Skeletal muscle cell (primary cell): ENCODE data around the gene LDHAL6B.
"Not testable (repeated sequence)": the region's sequence is repeated elsewhere in the genome, so short reads cannot be mapped to it uniquely, and the experiment has no call there.

Experiments used
- DNase-seq: peaks from one replicate; pipeline ENCODE4 v3.0.0-alpha.2; 2010; ENCODE audit warnings: low read depth
- H3K4me3 ChIP-seq: 2 replicates; pipeline ENCODE4 v1.5.1; 2011; ENCODE audit warnings: low read depth, mild to moderate bottlenecking, control low read depth, low read length, moderate library complexity

The LDHAL6B gene

GRCh38 chr15:59206623-59207183, at the start of gene LDHAL6B:
LDHAL6B (plus strand) TSS chr15:59206843; CDS start chr15:59206941, 98 bp downstream.
- no peak within 1 kb of the TSS for H3K4me3 ChIP-seq
- no peak for DNase-seq

- no peak for DNase-seq
These were observed 49.2 kb upstream of the LDHAL6B start for GRCh38 chr15:59157396-59157795.

GRCh38 chr15:59157840-59158700, 48.6 kb upstream of the LDHAL6B start:
- no peak for DNase-seq
- H3K4me3 ChIP-seq: no peak overlapping the region

More at GRCh38 chr15:59157396-59157795, 49.2 kb upstream of the LDHAL6B start:
- no peak overlapping the region for H3K4me3 ChIP-seq

- no peak overlapping the region for H3K4me3 ChIP-seq
- DNase-seq: no peak
These were observed 48.0 kb upstream of the LDHAL6B start for GRCh38 chr15:59158701-59159034.

- DNase-seq: no peak
- H3K4me3 ChIP-seq: no peak overlapping the region
These were observed 47.4 kb upstream of the LDHAL6B start for GRCh38 chr15:59159210-59159609.

GRCh38 chr15:59160880-59161593, 45.6 kb upstream of the LDHAL6B start:
- no peak for DNase-seq
- H3K4me3 ChIP-seq: no peak overlapping the region

GRCh38 chr15:59162080-59162479, 44.6 kb upstream of the LDHAL6B start:
- not testable (repeated sequence) for H3K4me3 ChIP-seq, DNase-seq

- DNase-seq: no peak
- H3K4me3 ChIP-seq: no peak overlapping the region
These were observed 40.9 kb upstream of the LDHAL6B start for GRCh38 chr15:59165726-59166125.

GRCh38 chr15:59166166-59166565, 40.5 kb upstream of the LDHAL6B start:
- no peak overlapping the region for H3K4me3 ChIP-seq
- no peak for DNase-seq

- no peak overlapping the region for H3K4me3 ChIP-seq
These were observed 39.9 kb upstream of the LDHAL6B start for GRCh38 chr15:59166601-59167265.

GRCh38 chr15:59168536-59168935, 38.1 kb upstream of the LDHAL6B start:
- H3K4me3 ChIP-seq: no peak overlapping the region
- DNase-seq: peak; percentile 37

More at GRCh38 chr15:59166601-59167265, 39.9 kb upstream of the LDHAL6B start:
- no peak for DNase-seq

GRCh38 chr15:59169251-59169708, 37.4 kb upstream of the LDHAL6B start:
- H3K4me3 ChIP-seq: no peak overlapping the region

GRCh38 chr15:59170295-59171066, 36.2 kb upstream of the LDHAL6B start:
- H3K4me3 ChIP-seq: no peak overlapping the region
- DNase-seq: no peak

More at GRCh38 chr15:59169251-59169708, 37.4 kb upstream of the LDHAL6B start:
- peak; percentile 76 for DNase-seq

- no peak for DNase-seq
- no peak overlapping the region for H3K4me3 ChIP-seq
These were observed 35.6 kb upstream of the LDHAL6B start for GRCh38 chr15:59171067-59171397.

GRCh38 chr15:59172289-59172901, 34.2 kb upstream of the LDHAL6B start:
- no peak for DNase-seq
- H3K4me3 ChIP-seq: no peak overlapping the region

- DNase-seq: no peak
- no peak overlapping the region for H3K4me3 ChIP-seq
These were observed 33.4 kb upstream of the LDHAL6B start for GRCh38 chr15:59173194-59173593.

GRCh38 chr15:59174151-59174834, 32.4 kb upstream of the LDHAL6B start:
- DNase-seq: no peak
- H3K4me3 ChIP-seq: no peak overlapping the region
